K562 (cell line): ENCODE measurements around the gene APOB. TPM values are rescaled to one million over a fixed set of nuclear protein-coding genes. Genes with fewer than 3 reads are reported as not detected.

Experiments
- BHLHE40 ChIP-seq: IDR thresholded peaks from 2 replicates; pipeline ENCODE4 v1.6.1; 2011; ENCODE audit warnings: low read length, improper control_type of control experiment
- CHD2 ChIP-seq: IDR thresholded peaks from 2 replicates; pipeline ENCODE4 v1.6.1; 2011; ENCODE audit warnings: low read depth, low read length
- KDM2B ChIP-seq: fragments of 250-450 bp; sonication (Bioruptor Pico); IDR thresholded peaks from 2 replicates; pipeline ENCODE4 v1.8.0; 2021; ENCODE audit warnings: mild to moderate bottlenecking, moderate library complexity
- RBM22 ChIP-seq: fragments of 200-400 bp; formaldehyde crosslinking; IDR thresholded peaks from 2 replicates; pipeline ENCODE4 v1.6.1; 2018; ENCODE audit warnings: low read length, low read depth; ENCODE audit not compliant: poor library complexity, severe bottlenecking
- SRSF1 ChIP-seq: fragments of 200-400 bp; formaldehyde crosslinking; IDR thresholded peaks from 2 replicates; pipeline ENCODE4 v1.6.1; 2017; ENCODE audit warnings: mild to moderate bottlenecking, low read depth, low read length, moderate library complexity
- TEAD1 ChIP-seq, 2 experiments: fragments of 450-650 bp in 1 of 2; sonication (generic) in 1 of 2; formaldehyde crosslinking; IDR thresholded peaks; 2 replicates each; pipeline versions ENCODE4 v1.4.0 to v1.8.0; 2020 to 2022; ENCODE audit warnings: mild to moderate bottlenecking in 2 of 2, missing genetic modification reagents in 1 of 2
- polyA plus RNA-seq, 8 experiments: library from polyadenylated mRNA; depleted of rRNA in 4 of 8; stranded (reverse) in 5 of 8; unstranded in 3 of 8; fragments of >200 nt; fragmentation: Nextera tagmentation in 2 of 8; fragmentation: Illumina TruSeq in 1 of 8; extraction: Ambion mirVana in 2 of 8; extraction: Trizol in 1 of 8; gene quantifications; 2 replicates each; pipeline versions ENCODE4 v1.2.1 to v1.2.3, GENCODE V29; 2011 to 2014; ENCODE audit warnings: inconsistent platforms in 1 of 8, missing spikeins in 1 of 8
- total RNA-seq, 7 experiments: library from RNA; depleted of rRNA in 6 of 7; stranded (reverse); fragments of >200 nt in 6 of 7; fragmentation: Illumina TruSeq in 2 of 7; extraction: Trizol in 2 of 7; gene quantifications; 2 replicates each; pipeline versions ENCODE4 v1.2.1 to v1.2.3, GENCODE V29; 2011 to 2021; ENCODE audit warnings: low replicate concordance in 1 of 7
- TF ChIP-seq, protein P1 (sequence below): sonication (generic); formaldehyde crosslinking; IDR thresholded peaks from 2 replicates; pipeline ENCODE4 v1.8.1; 2023; ENCODE audit warnings: missing genetic modification reagents, mild to moderate bottlenecking, borderline replicate concordance

APOB gene
- total and polyA plus RNA-seq, 9 of the 15 experiments (the other 6 are each of a cell fraction or from before 2014, with no cell fraction given): 0.73 TPM; not detected in 8

GRCh38 chr2:21034156-21034971, 9.5 kb downstream of the APOB start (continued):
- TF ChIP-seq, protein P1, sequence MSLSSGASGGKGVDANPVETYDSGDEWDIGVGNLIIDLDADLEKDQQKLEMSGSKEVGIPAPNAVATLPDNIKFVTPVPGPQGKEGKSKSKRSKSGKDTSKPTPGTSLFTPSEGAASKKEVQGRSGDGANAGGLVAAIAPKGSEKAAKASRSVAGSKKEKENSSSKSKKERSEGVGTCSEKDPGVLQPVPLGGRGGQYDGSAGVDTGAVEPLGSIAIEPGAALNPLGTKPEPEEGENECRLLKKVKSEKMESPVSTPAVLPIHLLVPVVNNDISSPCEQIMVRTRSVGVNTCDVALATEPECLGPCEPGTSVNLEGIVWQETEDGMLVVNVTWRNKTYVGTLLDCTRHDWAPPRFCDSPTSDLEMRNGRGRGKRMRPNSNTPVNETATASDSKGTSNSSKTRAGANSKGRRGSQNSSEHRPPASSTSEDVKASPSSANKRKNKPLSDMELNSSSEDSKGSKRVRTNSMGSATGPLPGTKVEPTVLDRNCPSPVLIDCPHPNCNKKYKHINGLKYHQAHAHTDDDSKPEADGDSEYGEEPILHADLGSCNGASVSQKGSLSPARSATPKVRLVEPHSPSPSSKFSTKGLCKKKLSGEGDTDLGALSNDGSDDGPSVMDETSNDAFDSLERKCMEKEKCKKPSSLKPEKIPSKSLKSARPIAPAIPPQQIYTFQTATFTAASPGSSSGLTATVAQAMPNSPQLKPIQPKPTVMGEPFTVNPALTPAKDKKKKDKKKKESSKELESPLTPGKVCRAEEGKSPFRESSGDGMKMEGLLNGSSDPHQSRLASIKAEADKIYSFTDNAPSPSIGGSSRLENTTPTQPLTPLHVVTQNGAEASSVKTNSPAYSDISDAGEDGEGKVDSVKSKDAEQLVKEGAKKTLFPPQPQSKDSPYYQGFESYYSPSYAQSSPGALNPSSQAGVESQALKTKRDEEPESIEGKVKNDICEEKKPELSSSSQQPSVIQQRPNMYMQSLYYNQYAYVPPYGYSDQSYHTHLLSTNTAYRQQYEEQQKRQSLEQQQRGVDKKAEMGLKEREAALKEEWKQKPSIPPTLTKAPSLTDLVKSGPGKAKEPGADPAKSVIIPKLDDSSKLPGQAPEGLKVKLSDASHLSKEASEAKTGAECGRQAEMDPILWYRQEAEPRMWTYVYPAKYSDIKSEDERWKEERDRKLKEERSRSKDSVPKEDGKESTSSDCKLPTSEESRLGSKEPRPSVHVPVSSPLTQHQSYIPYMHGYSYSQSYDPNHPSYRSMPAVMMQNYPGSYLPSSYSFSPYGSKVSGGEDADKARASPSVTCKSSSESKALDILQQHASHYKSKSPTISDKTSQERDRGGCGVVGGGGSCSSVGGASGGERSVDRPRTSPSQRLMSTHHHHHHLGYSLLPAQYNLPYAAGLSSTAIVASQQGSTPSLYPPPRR (CRISPR knock-in tag): no peak
- TF ChIP-seq KDM2B (CRISPR knock-in tag): no peak
- TF ChIP-seq CHD2: no peak
- TF ChIP-seq TEAD1 (CRISPR knock-in tag; IDR thresholded peaks at IDR 0.05): no peak
- TF ChIP-seq BHLHE40: no peak
- TF ChIP-seq SRSF1: no peak
- TF ChIP-seq RBM22: no peak
- TF ChIP-seq, all 486 proteins: peak for 0
